Mesothelial cell of epicardium (in vitro differentiated cells): Measurements from ENCODE around the gene F2R. TPM values are rescaled to one million over a fixed set of nuclear protein-coding genes. Genes with fewer than 3 reads are reported as not detected.

ENCODE experiments used
- DNase-seq, 2 experiments: peaks; one replicate each; pipeline ENCODE4 v3.0.0; 2021; ENCODE audit warnings: low spot score in 2 of 2; ENCODE audit not compliant: unreplicated experiment in 2 of 2
- H3K27ac Mint-ChIP-seq: 2 replicates; pipeline ENCODE4 v1.8.0; 2021; ENCODE audit warnings: mixed read lengths
- H3K27me3 Mint-ChIP-seq: 2 replicates; pipeline ENCODE4 v1.8.0; 2021; ENCODE audit warnings: low read depth, mixed read lengths
- H3K36me3 Mint-ChIP-seq: 2 replicates; pipeline ENCODE4 v1.8.0; 2021; ENCODE audit warnings: mixed read lengths
- H3K4me1 Mint-ChIP-seq: 2 replicates; pipeline ENCODE4 v1.8.0; 2021; ENCODE audit warnings: mixed read lengths
- H3K4me3 Mint-ChIP-seq: 2 replicates; pipeline ENCODE4 v1.8.0; 2021; ENCODE audit warnings: mild to moderate bottlenecking, moderate library complexity, mixed read lengths
- H3K9me3 Mint-ChIP-seq: 2 replicates; pipeline ENCODE4 v1.8.0; 2021; ENCODE audit warnings: mixed read lengths
- total RNA-seq: library from RNA; stranded (reverse); gene quantifications from 3 replicates; pipeline ENCODE4 v1.2.1, GENCODE V29; 2021
- TF ChIP-seq, protein P1 (sequence below): fragments of 200-600 bp; sonication (generic); IDR thresholded peaks from one replicate; pipeline ENCODE4 v1.5.0; 2021; ENCODE audit warnings: antibody characterized with exemption; ENCODE audit not compliant: unreplicated experiment

F2R gene
- total RNA-seq, 1 donor from 2014 or later = 35.8 TPM

DNA sequence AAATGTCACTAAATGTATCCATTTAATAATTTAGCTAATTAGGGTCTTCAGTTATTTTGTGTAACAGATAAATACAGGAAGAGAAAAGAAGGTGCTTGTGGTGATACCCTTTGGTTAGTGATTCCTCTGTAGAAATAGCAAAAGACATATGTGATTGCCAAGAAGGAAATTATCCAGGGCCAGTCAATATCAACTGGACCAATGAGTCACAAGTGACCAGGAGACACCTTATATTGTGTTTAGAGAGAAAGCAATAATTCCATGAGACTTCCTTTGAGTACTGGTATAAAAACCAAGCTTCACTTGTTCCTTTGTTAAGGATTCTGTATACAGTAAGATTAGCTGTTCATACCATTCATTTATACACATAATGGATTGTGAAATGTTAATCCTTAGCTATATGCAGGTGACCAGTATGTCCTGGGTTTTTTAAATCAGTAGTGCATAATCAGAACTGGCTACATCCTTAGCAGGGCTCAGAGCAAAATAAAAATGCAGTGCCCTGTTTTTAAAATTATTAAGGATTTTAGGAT lies 11.7 kb upstream of the F2R start:
- Mint-ChIP-seq H3K36me3 (peaks cover 4% of the 10 kb centered on the region), H3K27me3 (no peaks in the 10 kb centered on the region), H3K9me3 (no peaks in the 10 kb centered on the region), H3K27ac (no peak overlapping the region), H3K4me3 (no peak overlapping the region), H3K4me1 (no peaks in the 10 kb centered on the region)
- DNase-seq = no peak
- TF ChIP-seq, protein P1, sequence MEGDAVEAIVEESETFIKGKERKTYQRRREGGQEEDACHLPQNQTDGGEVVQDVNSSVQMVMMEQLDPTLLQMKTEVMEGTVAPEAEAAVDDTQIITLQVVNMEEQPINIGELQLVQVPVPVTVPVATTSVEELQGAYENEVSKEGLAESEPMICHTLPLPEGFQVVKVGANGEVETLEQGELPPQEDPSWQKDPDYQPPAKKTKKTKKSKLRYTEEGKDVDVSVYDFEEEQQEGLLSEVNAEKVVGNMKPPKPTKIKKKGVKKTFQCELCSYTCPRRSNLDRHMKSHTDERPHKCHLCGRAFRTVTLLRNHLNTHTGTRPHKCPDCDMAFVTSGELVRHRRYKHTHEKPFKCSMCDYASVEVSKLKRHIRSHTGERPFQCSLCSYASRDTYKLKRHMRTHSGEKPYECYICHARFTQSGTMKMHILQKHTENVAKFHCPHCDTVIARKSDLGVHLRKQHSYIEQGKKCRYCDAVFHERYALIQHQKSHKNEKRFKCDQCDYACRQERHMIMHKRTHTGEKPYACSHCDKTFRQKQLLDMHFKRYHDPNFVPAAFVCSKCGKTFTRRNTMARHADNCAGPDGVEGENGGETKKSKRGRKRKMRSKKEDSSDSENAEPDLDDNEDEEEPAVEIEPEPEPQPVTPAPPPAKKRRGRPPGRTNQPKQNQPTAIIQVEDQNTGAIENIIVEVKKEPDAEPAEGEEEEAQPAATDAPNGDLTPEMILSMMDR = no peak

DNA sequence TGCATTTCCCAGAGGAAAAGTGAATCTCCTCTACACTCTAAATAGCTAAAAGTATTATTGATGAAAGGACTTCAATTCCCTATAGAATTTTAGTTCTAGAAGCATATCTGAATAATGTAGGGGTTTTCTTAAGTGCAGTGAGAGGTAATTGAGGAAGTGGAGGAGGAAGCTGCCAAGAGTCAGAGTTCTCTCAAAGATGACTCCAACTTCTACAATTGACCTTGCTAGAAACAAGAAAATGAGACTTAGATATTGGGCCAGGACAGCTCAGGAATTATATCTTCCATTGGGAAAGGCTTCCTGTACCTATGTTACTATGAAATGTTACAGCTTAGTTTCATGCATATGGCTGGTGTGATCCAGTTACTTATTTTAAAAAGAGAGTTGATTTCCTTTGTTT lies 10.4 kb upstream of the F2R start:
- DNase-seq = no peak
- no peaks in the 10 kb centered on the region for H3K27me3 Mint-ChIP-seq
- no peaks in the 10 kb centered on the region for H3K9me3 Mint-ChIP-seq
- no peaks in the 10 kb centered on the region for H3K4me1 Mint-ChIP-seq
- TF ChIP-seq, protein P1 = no peak
- no peak overlapping the region for H3K27ac Mint-ChIP-seq
- H3K4me3 Mint-ChIP-seq = no peak overlapping the region
- H3K36me3 Mint-ChIP-seq = peaks cover 4% of the 10 kb centered on the region

DNA sequence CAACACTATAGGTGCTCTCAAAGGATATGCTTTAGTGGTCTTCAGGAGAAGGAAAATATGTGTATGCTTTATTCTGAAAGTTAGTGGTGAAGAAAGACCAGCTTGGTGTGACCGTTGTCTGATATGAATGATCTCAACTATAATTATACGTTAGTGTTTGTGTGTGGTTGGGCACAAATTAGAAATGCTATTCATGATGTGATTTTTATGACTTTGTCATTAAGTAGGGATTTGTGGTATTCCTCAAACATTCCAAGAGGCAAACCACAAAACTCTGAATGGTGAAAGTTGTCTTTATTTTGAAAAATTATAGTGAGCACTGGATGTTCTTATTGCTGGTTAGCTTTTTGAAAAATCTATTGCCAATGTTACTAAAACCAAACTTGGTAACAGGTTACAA lies 6.2 kb upstream of the F2R start:
- Mint-ChIP-seq H3K36me3 (no peaks in the 10 kb centered on the region), H3K4me3 (no peak overlapping the region), H3K9me3 (no peaks in the 10 kb centered on the region), H3K27ac (no peak overlapping the region), H3K4me1 (no peaks in the 10 kb centered on the region), H3K27me3 (peaks cover 16% of the 10 kb centered on the region)
- TF ChIP-seq, protein P1 = no peak
- DNase-seq = no peak

DNA sequence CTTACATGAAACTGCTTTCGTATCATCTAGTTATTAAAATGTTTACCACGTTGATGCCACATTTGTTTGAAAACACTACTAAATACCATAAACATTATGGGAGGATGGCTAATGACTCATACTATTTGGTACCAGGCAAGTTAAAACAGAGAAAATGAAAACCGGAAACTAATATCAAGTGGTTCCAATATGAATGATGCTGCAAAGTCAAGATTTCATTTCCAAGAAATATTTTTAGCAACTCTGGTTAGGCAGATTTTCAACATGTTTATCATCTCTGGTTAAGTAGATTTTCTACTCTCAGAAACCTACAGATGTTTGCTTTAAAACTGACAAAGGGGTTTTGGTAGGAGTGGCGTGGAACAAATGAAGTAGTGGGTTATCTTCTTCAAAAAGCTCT lies 4.9 kb upstream of the F2R start:
- Mint-ChIP-seq H3K27ac (no peak overlapping the region), H3K4me3 (no peak overlapping the region)
- no peak for DNase-seq

DNA sequence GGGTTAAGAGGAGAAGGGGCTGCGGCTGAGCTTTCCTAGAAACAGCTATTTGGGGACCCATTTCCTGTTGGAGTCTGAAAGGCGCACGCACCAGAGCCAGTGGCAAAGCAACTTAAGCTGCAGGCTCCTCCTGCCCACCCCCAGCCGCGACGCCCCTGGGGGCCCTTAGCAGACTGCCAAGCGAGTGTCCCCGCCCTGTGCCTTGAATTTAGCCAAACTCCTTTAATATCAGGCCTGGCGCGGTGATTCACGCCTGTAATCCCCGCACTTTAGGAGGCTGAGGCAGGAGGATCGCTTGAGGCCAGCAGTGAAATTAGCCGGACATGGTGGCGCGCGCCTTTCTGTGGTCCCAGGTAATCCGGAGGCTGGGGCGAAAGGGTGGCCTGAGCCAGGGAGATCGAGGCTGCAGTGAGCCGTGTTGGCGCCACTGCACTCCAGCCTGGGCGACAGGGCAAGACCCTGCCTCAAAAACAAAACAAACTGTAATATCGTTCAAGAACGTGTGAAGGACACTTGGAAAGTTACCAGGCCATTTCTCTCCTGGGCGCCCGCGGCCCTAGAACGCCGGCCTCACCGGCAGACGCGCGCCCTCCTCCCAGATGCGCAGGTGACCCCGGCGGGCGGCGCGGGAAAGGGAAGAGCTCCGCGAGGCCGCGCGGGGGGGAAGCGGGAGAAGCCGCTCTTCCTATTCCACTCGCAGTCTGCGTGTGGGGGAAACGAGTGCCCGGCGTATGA lies 1.0 kb upstream of the F2R start:
- H3K9me3 Mint-ChIP-seq = no peaks in the 10 kb centered on the region
- peaks cover 18% of the 10 kb centered on the region for H3K4me1 Mint-ChIP-seq
- peak overlapping the region; percentile 85 for H3K4me3 Mint-ChIP-seq
- no peaks in the 10 kb centered on the region for H3K36me3 Mint-ChIP-seq
- H3K27me3 Mint-ChIP-seq = peaks cover 25% of the 10 kb centered on the region
- DNase-seq = peak in 1 of 2 experiments; percentile 44
- H3K27ac Mint-ChIP-seq = no peak overlapping the region
- TF ChIP-seq, protein P1 = no peak

More for the DNA sequence above, 4.9 kb upstream of the F2R start:
- no peaks in the 10 kb centered on the region for H3K36me3 Mint-ChIP-seq
- TF ChIP-seq, protein P1 = no peak
- H3K4me1 Mint-ChIP-seq = peaks cover 3% of the 10 kb centered on the region
- H3K9me3 Mint-ChIP-seq = no peaks in the 10 kb centered on the region
- peaks cover 25% of the 10 kb centered on the region for H3K27me3 Mint-ChIP-seq
